ENCODE measurements around the gene CPNE5.

- no peak for TF ChIP-seq POLR2A (IDR thresholded peaks at IDR 0.05)
- TF ChIP-seq CTCF (IDR thresholded peaks at IDR 0.05): no peak
Measured at GRCh38 chr6:36694616-36695015, 144.6 kb downstream of the CPNE5 start.
